NCI-H510A treated with DMSO at 0.1 percent for 48 hours (cell line): Measurements from ENCODE around the gene ANKRD44.
"Not testable (repeated sequence)": the region's sequence is repeated elsewhere in the genome, so short reads cannot be mapped to it uniquely, and the experiment has no call there.

Experiments
- DNase-seq: peaks from one replicate; lab custom pipeline; 2025; lab: John Stamatoyannopoulos, UW

The ANKRD44 gene

GRCh38 chr2:197287596-197287932 lies 23.0 kb downstream of the ANKRD44 start:
- not testable (repeated sequence) for DNase-seq

- DNase-seq: peak; percentile 24
Observed at GRCh38 chr2:197286805-197287595, 23.6 kb downstream of the ANKRD44 start.

GRCh38 chr2:197285361-197285760 lies 25.2 kb downstream of the ANKRD44 start:
- DNase-seq: no peak

GRCh38 chr2:197284956-197285355 lies 25.6 kb downstream of the ANKRD44 start:
- DNase-seq: no peak

GRCh38 chr2:197281421-197281820 lies 29.2 kb downstream of the ANKRD44 start:
- no peak for DNase-seq

- DNase-seq: no peak
Observed at GRCh38 chr2:197280015-197280702, 30.4 kb downstream of the ANKRD44 start.

GRCh38 chr2:197278799-197279763 lies 31.5 kb downstream of the ANKRD44 start:
- DNase-seq: no peak

GRCh38 chr2:197277794-197278193 lies 32.8 kb downstream of the ANKRD44 start:
- no peak for DNase-seq

GRCh38 chr2:197276156-197276555 lies 34.4 kb downstream of the ANKRD44 start:
- no peak for DNase-seq

GRCh38 chr2:197274937-197275336 lies 35.6 kb downstream of the ANKRD44 start:
- no peak for DNase-seq

GRCh38 chr2:197274349-197274748 lies 36.2 kb downstream of the ANKRD44 start:
- DNase-seq: peak; percentile 37

- DNase-seq: peak; percentile 90
Observed at GRCh38 chr2:197273485-197273884, 37.1 kb downstream of the ANKRD44 start.

GRCh38 chr2:197270601-197271000 lies 40.0 kb downstream of the ANKRD44 start:
- no peak for DNase-seq

GRCh38 chr2:197269815-197270214 lies 40.8 kb downstream of the ANKRD44 start:
- DNase-seq: no peak

GRCh38 chr2:197268786-197269584 lies 41.6 kb downstream of the ANKRD44 start:
- DNase-seq: no peak

GRCh38 chr2:197266477-197266876 lies 44.1 kb downstream of the ANKRD44 start:
- DNase-seq: no peak

- DNase-seq: no peak
Observed at GRCh38 chr2:197265924-197266323, 44.7 kb downstream of the ANKRD44 start.

GRCh38 chr2:197265036-197265435 lies 45.5 kb downstream of the ANKRD44 start:
- DNase-seq: no peak

- DNase-seq: no peak
Observed at GRCh38 chr2:197264332-197264731, 46.2 kb downstream of the ANKRD44 start.

GRCh38 chr2:197263077-197263476 lies 47.5 kb downstream of the ANKRD44 start:
- no peak for DNase-seq

GRCh38 chr2:197261808-197262226 lies 48.8 kb downstream of the ANKRD44 start:
- peak; percentile 29 for DNase-seq
